AG08396 (cell line): ENCODE measurements around the gene SLIT3.

ENCODE experiments used
- DNase-seq: peaks from one replicate; pipeline ENCODE4 v3.0.0; 2012; ENCODE audit warnings: low spot score, mixed read lengths

The SLIT3 gene

GRCh38 chr5:168672016-168672415 lies 628.9 kb downstream of the SLIT3 start:
- DNase-seq, result no peak

GRCh38 chr5:168670881-168671575 lies 629.9 kb downstream of the SLIT3 start:
- DNase-seq, result no peak

- no peak for DNase-seq
Measured at GRCh38 chr5:168669668-168670378, 631.1 kb downstream of the SLIT3 start.

- DNase-seq, result no peak
Measured at GRCh38 chr5:168669156-168669555, 631.8 kb downstream of the SLIT3 start.

GRCh38 chr5:168668078-168668477 lies 632.9 kb downstream of the SLIT3 start:
- no peak for DNase-seq

- no peak for DNase-seq
Measured at GRCh38 chr5:168667301-168667840, 633.6 kb downstream of the SLIT3 start.

GRCh38 chr5:168666356-168666755 lies 634.6 kb downstream of the SLIT3 start:
- DNase-seq, result no peak

- no peak for DNase-seq
Measured at GRCh38 chr5:168663276-168664004, 637.5 kb downstream of the SLIT3 start.

GRCh38 chr5:168661593-168662485 lies 639.1 kb downstream of the SLIT3 start:
- no peak for DNase-seq

- DNase-seq, result no peak
Measured at GRCh38 chr5:168660691-168661090, 640.2 kb downstream of the SLIT3 start.

GRCh38 chr5:168659286-168659847 lies 641.6 kb downstream of the SLIT3 start:
- DNase-seq, result no peak

GRCh38 chr5:168658394-168658793 lies 642.5 kb downstream of the SLIT3 start:
- DNase-seq, result no peak

GRCh38 chr5:168656633-168657032 lies 644.3 kb downstream of the SLIT3 start:
- DNase-seq, result no peak

GRCh38 chr5:168655316-168655715 lies 645.6 kb downstream of the SLIT3 start:
- DNase-seq, result no peak

- peak; percentile 47 for DNase-seq
Measured at GRCh38 chr5:168654211-168654721, 646.7 kb downstream of the SLIT3 start.

- DNase-seq, result no peak
Measured at GRCh38 chr5:168653626-168654025, 647.3 kb downstream of the SLIT3 start.

- peak; percentile 45 for DNase-seq
Measured at GRCh38 chr5:168651648-168652047, 649.3 kb downstream of the SLIT3 start.

GRCh38 chr5:168649306-168649705 lies 651.6 kb downstream of the SLIT3 start:
- no peak for DNase-seq

- no peak for DNase-seq
Measured at GRCh38 chr5:168648576-168648975, 652.4 kb downstream of the SLIT3 start.

GRCh38 chr5:168648016-168648415 lies 652.9 kb downstream of the SLIT3 start:
- no peak for DNase-seq

GRCh38 chr5:168647083-168647482 lies 653.9 kb downstream of the SLIT3 start:
- DNase-seq, result no peak
